NB4 (cell line): ENCODE results near the gene CYP26C1.

Experiments used
- CTCF ChIP-seq: IDR thresholded peaks from one replicate; pipeline ENCODE4 v1.5.1; 2012; ENCODE audit warnings: low read depth, low read length
- MAX ChIP-seq: IDR thresholded peaks from 2 replicates; pipeline ENCODE4 v1.6.1; 2011; ENCODE audit warnings: low read depth, low read length
- POLR2A ChIP-seq: IDR thresholded peaks from 2 replicates; pipeline ENCODE4 v1.6.1; 2011; ENCODE audit warnings: mild to moderate bottlenecking; ENCODE audit not compliant: insufficient read length; ENCODE audit errors: extremely low read depth

GRCh38 chr10:93027508-93027907 is 33.1 kb upstream of the CYP26C1 start:
- TF ChIP-seq CTCF (no peak), POLR2A (no peak), MAX (no peak)
